ENCODE results near the gene SELL. TPM values are rescaled to one million over a fixed set of nuclear protein-coding genes. Genes with fewer than 3 reads are reported as not detected.

The SELL gene
- total RNA-seq, 1 experiment from 2014 or later: not detected

DNA sequence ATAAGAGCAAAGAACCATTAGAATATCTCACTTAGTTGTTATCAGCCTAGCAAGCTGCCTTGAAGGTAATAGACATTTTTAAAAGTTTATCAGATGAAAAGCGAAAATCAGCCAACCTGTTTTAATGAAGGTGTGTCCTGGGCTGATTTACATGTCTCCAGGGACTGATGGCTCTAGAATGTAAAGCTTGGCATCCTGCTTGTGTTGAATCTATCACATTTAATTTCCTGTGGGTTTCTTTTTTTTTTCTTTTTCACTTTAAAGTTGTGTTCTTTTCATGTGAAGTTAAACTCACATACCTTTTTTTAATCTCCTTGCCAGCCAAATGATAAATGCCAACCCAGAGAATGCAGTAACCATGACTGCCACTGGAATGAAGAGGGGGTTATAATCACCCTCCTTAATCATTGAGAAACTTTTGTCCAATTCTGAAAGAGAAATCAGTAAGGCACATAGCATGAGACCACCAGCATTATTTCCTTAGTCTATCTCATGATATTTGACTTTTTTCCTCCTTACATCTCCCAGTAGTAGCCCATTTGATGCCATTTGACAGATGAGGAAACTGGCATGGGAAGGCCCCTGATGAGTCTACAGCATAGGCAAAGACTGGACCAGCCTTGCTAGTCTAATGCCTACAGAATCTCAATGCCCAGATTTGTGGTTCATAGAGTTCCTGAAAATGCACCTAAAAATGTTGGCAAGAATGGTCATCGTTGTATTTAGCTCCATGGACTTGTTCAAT lies 10.0 kb downstream of the SELL start:
- CTCF ChIA-PET: interaction anchor here (0.6 kb wide), 1 partner anchor 10 kb away, joined by 3 read pairs; no protein-coding TSS in a partner anchor
- Histone ChIP-seq H3K27me3 (replicated peaks; ENCODE audit: insufficient read depth, low read depth, low read length, poor library complexity) (peaks cover 15% of the 10 kb centered on the region), H3K4me1 (ENCODE audit: insufficient read depth, low read length, poor library complexity, severe bottlenecking) (no peaks in the 10 kb centered on the region), H3K27ac (ENCODE audit: low read depth, low read length, poor library complexity, severe bottlenecking) (no peak overlapping the region), H3K4me3 (ENCODE audit: low read depth, low read length, poor library complexity, severe bottlenecking) (no peak overlapping the region), H3K9me3 (ENCODE audit: low read depth, low read length, poor library complexity, severe bottlenecking) (no peaks in the 10 kb centered on the region), H3K36me3 (ENCODE audit: insufficient read depth, low read length, poor library complexity, severe bottlenecking) (no peaks in the 10 kb centered on the region)
- TF ChIP-seq, protein P1, sequence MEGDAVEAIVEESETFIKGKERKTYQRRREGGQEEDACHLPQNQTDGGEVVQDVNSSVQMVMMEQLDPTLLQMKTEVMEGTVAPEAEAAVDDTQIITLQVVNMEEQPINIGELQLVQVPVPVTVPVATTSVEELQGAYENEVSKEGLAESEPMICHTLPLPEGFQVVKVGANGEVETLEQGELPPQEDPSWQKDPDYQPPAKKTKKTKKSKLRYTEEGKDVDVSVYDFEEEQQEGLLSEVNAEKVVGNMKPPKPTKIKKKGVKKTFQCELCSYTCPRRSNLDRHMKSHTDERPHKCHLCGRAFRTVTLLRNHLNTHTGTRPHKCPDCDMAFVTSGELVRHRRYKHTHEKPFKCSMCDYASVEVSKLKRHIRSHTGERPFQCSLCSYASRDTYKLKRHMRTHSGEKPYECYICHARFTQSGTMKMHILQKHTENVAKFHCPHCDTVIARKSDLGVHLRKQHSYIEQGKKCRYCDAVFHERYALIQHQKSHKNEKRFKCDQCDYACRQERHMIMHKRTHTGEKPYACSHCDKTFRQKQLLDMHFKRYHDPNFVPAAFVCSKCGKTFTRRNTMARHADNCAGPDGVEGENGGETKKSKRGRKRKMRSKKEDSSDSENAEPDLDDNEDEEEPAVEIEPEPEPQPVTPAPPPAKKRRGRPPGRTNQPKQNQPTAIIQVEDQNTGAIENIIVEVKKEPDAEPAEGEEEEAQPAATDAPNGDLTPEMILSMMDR (conservative IDR thresholded peaks at IDR 0.05; ENCODE audit: low read depth, low read length): no peak
- TF ChIP-seq EZH2 (IDR thresholded peaks at IDR 0.05; ENCODE audit: borderline replicate concordance, low read depth, low read length, poor library complexity, severe bottlenecking): no peak
- no TSS peak for BruUV-seq (replicated peaks)
- DNase-seq (ENCODE audit: low spot score): no peak
- intact Hi-C loops (cut with micrococcal nuclease; ENCODE audit: unreplicated experiment): loop anchor here (10.0 kb wide), 1 partner anchor 1097 kb away; no protein-coding TSS in a partner anchor
- POLR2A ChIA-PET (ENCODE audit: low non-redundant PET): no interaction called here

DNA sequence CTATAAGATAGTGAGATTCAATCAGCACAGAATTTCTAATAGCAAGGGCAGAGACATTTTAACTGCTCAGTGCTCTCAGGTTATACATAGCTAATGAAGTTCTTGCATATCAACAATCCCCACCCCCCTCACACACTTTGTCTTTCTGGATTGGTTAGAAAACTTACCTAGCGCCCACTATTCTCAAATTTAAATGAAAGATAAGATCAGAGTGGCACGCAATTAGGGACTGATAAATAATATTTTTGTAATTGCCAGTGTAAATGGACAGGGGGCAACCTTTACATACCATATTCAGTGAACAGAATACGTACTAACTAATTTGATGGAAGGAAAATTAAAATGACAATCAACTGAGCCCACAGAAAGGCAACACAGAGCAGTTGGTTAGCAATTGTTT lies 11.7 kb downstream of the SELL start:
- CTCF ChIA-PET: no interaction called here
- no peak for TF ChIP-seq EZH2 (IDR thresholded peaks at IDR 0.05; ENCODE audit: borderline replicate concordance, low read depth, low read length, poor library complexity, severe bottlenecking)
- TF ChIP-seq, protein P1 (conservative IDR thresholded peaks at IDR 0.05; ENCODE audit: low read depth, low read length): no peak

DNA sequence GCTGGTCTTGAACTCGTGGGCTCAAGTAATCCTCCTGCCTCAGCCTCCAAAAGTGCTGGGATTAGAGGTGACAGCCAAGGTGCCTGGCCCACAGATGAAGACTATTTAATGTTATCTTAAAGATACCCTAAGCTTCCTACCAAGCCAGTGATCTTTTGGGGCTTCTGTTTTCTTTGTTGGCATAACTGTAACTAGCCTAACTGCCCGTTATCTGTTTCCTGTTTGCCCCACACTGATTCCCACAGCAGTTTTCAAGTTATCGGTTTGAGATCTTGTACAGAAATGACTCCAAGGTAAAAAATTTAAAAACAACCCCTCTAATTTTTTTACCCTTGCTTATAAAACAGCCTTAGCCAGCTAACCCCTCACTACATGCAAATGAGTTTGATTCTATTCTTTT lies 12.4 kb downstream of the SELL start:
- POLR2A ChIA-PET (ENCODE audit: low non-redundant PET): interaction anchor here (0.7 kb wide), 1 partner anchor 130 kb away, joined by 3 read pairs; no protein-coding TSS in a partner anchor
- no peaks in the 10 kb centered on the region for H3K36me3 ChIP-seq (ENCODE audit: insufficient read depth, low read length, poor library complexity, severe bottlenecking)
- DNase-seq (ENCODE audit: low spot score): no peak
- H3K27ac ChIP-seq (ENCODE audit: low read depth, low read length, poor library complexity, severe bottlenecking): no peak overlapping the region
- no peaks in the 10 kb centered on the region for H3K9me3 ChIP-seq (ENCODE audit: low read depth, low read length, poor library complexity, severe bottlenecking)
- H3K4me1 ChIP-seq (ENCODE audit: insufficient read depth, low read length, poor library complexity, severe bottlenecking): no peaks in the 10 kb centered on the region
- peaks cover 6% of the 10 kb centered on the region for H3K27me3 ChIP-seq (replicated peaks; ENCODE audit: insufficient read depth, low read depth, low read length, poor library complexity)
- intact Hi-C loops (cut with micrococcal nuclease; ENCODE audit: unreplicated experiment): no loop called here
- CTCF ChIA-PET: no interaction called here
- TF ChIP-seq EZH2 (IDR thresholded peaks at IDR 0.05; ENCODE audit: borderline replicate concordance, low read depth, low read length, poor library complexity, severe bottlenecking): no peak
- TF ChIP-seq, protein P1 (conservative IDR thresholded peaks at IDR 0.05; ENCODE audit: low read depth, low read length): no peak
- no TSS peak for BruUV-seq (replicated peaks)
- H3K4me3 ChIP-seq (ENCODE audit: low read depth, low read length, poor library complexity, severe bottlenecking): no peak overlapping the region

More for the DNA sequence above, 11.7 kb downstream of the SELL start:
- Histone ChIP-seq H3K4me1 (ENCODE audit: insufficient read depth, low read length, poor library complexity, severe bottlenecking) (no peaks in the 10 kb centered on the region), H3K36me3 (ENCODE audit: insufficient read depth, low read length, poor library complexity, severe bottlenecking) (no peaks in the 10 kb centered on the region), H3K4me3 (ENCODE audit: low read depth, low read length, poor library complexity, severe bottlenecking) (no peak overlapping the region), H3K27ac (ENCODE audit: low read depth, low read length, poor library complexity, severe bottlenecking) (no peak overlapping the region), H3K9me3 (ENCODE audit: low read depth, low read length, poor library complexity, severe bottlenecking) (no peaks in the 10 kb centered on the region), H3K27me3 (replicated peaks; ENCODE audit: insufficient read depth, low read depth, low read length, poor library complexity) (peaks cover 6% of the 10 kb centered on the region)
- POLR2A ChIA-PET (ENCODE audit: low non-redundant PET): interaction anchor here (0.7 kb wide), 1 partner anchor 130 kb away, joined by 3 read pairs; no protein-coding TSS in a partner anchor
- no TSS peak for BruUV-seq (replicated peaks)
- no peak for DNase-seq (ENCODE audit: low spot score)
- intact Hi-C loops (cut with micrococcal nuclease; ENCODE audit: unreplicated experiment): loop anchor here (10.0 kb wide), 1 partner anchor 1095 kb away; no protein-coding TSS in a partner anchor
